ENCODE results near the gene ERO1A.

ERO1A gene

GRCh38 chr14:52609445-52610044 is 85.8 kb downstream of the ERO1A start:
- no peak for DNase-seq (ENCODE audit: low read depth in 1 of 2, low spot score in 1 of 2)

- DNase-seq (ENCODE audit: low read depth in 1 of 2, low spot score in 1 of 2) = no peak
Measured at GRCh38 chr14:52607061-52607460, 88.3 kb downstream of the ERO1A start.

- DNase-seq (ENCODE audit: low read depth in 1 of 2, low spot score in 1 of 2) = no peak
Measured at GRCh38 chr14:52602131-52602530, 93.2 kb downstream of the ERO1A start.

- DNase-seq (ENCODE audit: low read depth in 1 of 2, low spot score in 1 of 2) = no peak
Measured at GRCh38 chr14:52599974-52600373, 95.4 kb downstream of the ERO1A start.

GRCh38 chr14:52598568-52598967 is 96.8 kb downstream of the ERO1A start:
- DNase-seq (ENCODE audit: low read depth in 1 of 2, low spot score in 1 of 2) = no peak

- DNase-seq (ENCODE audit: low read depth in 1 of 2, low spot score in 1 of 2) = no peak
Measured at GRCh38 chr14:52596861-52597260, 98.5 kb downstream of the ERO1A start.

GRCh38 chr14:52596320-52596719 is 99.0 kb downstream of the ERO1A start:
- DNase-seq (ENCODE audit: low read depth in 1 of 2, low spot score in 1 of 2) = no peak

GRCh38 chr14:52590318-52590717 is 105.0 kb downstream of the ERO1A start:
- DNase-seq (ENCODE audit: low read depth in 1 of 2, low spot score in 1 of 2) = no peak
